Esophagus squamous epithelium (tissue), 5 donors: ENCODE measurements around the gene ANKAR. TPM values are rescaled to one million over a fixed set of nuclear protein-coding genes. Genes with fewer than 3 reads are reported as not detected.
"Not testable (repeated sequence)": the region's sequence is repeated elsewhere in the genome, so short reads cannot be mapped to it uniquely, and the experiment has no call there.

ENCODE experiments used
- DNase-seq: peaks from one replicate; lab custom pipeline; 2025; lab: John Stamatoyannopoulos, UW
- H3K27ac ChIP-seq, 4 donors: fragments of 200-600 bp; sonication (generic); one replicate each; pipeline ENCODE4 v1.5.1; 2016 to 2019; ENCODE audit warnings: mild to moderate bottlenecking in 1 of 4
- H3K27me3 ChIP-seq, 4 donors: fragments of 200-600 bp; sonication (generic); 1 replicate in 3 of 4; 2 replicates in 1 of 4; pipeline versions ENCODE4 v1.5.1 to v1.6.0; 2017 to 2021; ENCODE audit warnings: antibody characterized with exemption in 1 of 4
- H3K36me3 ChIP-seq, 3 donors: fragments of 200-600 bp; sonication (generic); one replicate each; pipeline ENCODE4 v1.5.1; 2016 to 2019
- H3K4me1 ChIP-seq, 3 donors: fragments of 200-600 bp; sonication (generic); one replicate each; pipeline ENCODE4 v1.5.1; 2017 to 2019
- H3K4me3 ChIP-seq, 4 donors: fragments of 200-600 bp; sonication (generic); 1 replicate in 3 of 4; 2 replicates in 1 of 4; pipeline ENCODE4 v1.5.1; 2016 to 2019; ENCODE audit warnings: mild to moderate bottlenecking in 2 of 4, moderate library complexity in 1 of 4
- H3K9me3 ChIP-seq, 3 donors: fragments of 200-600 bp; sonication (generic); one replicate each; pipeline ENCODE4 v1.5.1; 2016 to 2019
- CTCF ChIP-seq, 6 experiments: fragments of 450-650 bp in 4 of 6; fragments of 200-600 bp in 2 of 6; sonication (generic) in 2 of 6; IDR thresholded peaks; one replicate each; pipeline ENCODE4 v1.5.1; 2016 to 2019; ENCODE audit warnings: antibody characterized with exemption in 6 of 6, mild to moderate bottlenecking in 4 of 6, moderate library complexity in 4 of 6
- POLR2A ChIP-seq, 4 donors: fragments of 450-650 bp; IDR thresholded peaks; one replicate each; pipeline ENCODE4 v1.6.1; 2017; ENCODE audit warnings: antibody characterized with exemption in 4 of 4, mild to moderate bottlenecking in 4 of 4, moderate library complexity in 3 of 4
- WGBS, 2 donors: methylation state at CpG; one replicate each; pipeline ENCODE4 v1.1.5; 2018; 5-methylcytosine and 5-hydroxymethylcytosine counted together
- intact Hi-C: fragments of 100-400 bp; cut with DNase I; formaldehyde crosslinking; loops from one replicate; pipeline ENCODE4 v1.15.0; 2022
- total RNA-seq, 4 donors: library from RNA; depleted of rRNA; stranded (reverse); fragments of >200 nt; gene quantifications; one replicate each; pipeline ENCODE4 v1.1.0, GENCODE V29; 2016
- donor health status: DM: yes; HTN: yes; CAD: no.

Gene ANKAR
- total RNA-seq, 4 donors from 2014 or later: 1.4 to 10.7 (median 1.9) TPM

GRCh38 chr2:189700681-189701080 is 26.2 kb downstream of the ANKAR start:
- no peak overlapping the region for H3K27ac ChIP-seq
- no peaks in the 10 kb centered on the region for H3K4me1 ChIP-seq
- no peak overlapping the region for H3K4me3 ChIP-seq
- no peaks in the 10 kb centered on the region for H3K27me3 ChIP-seq
- H3K36me3 ChIP-seq: peaks cover 0 to 8% (median 0%) of the 10 kb centered on the region in 3 donors
- 45 to 50% methylated on average over 2 of the region's 2 CpGs for WGBS, 2 donors
- TF ChIP-seq POLR2A (IDR thresholded peaks at IDR 0.05): no peak
- no peak for TF ChIP-seq CTCF (IDR thresholded peaks at IDR 0.05)
- intact Hi-C loops: no loop called here
- H3K9me3 ChIP-seq: no peaks in the 10 kb centered on the region
- no peak for DNase-seq

GRCh38 chr2:189702071-189702470 is 27.6 kb downstream of the ANKAR start:
- TF ChIP-seq CTCF (IDR thresholded peaks at IDR 0.05): no peak
- TF ChIP-seq POLR2A (IDR thresholded peaks at IDR 0.05): no peak
- no peak overlapping the region for H3K27ac ChIP-seq
- H3K9me3 ChIP-seq: no peaks in the 10 kb centered on the region
- intact Hi-C loops: no loop called here
- DNase-seq: no peak
- H3K4me3 ChIP-seq: no peak overlapping the region
- peaks cover 0 to 14% (median 0%) of the 10 kb centered on the region in 3 donors for H3K36me3 ChIP-seq
- no peaks in the 10 kb centered on the region for H3K27me3 ChIP-seq
- H3K4me1 ChIP-seq: no peaks in the 10 kb centered on the region

GRCh38 chr2:189709501-189710221 is 35.2 kb downstream of the ANKAR start:
- intact Hi-C loops: no loop called here
- no peak overlapping the region for H3K4me3 ChIP-seq
- DNase-seq: no peak
- H3K4me1 ChIP-seq: no peaks in the 10 kb centered on the region
- peaks cover 0 to 29% (median 0%) of the 10 kb centered on the region in 3 donors for H3K36me3 ChIP-seq
- H3K27me3 ChIP-seq: no peaks in the 10 kb centered on the region
- no peak overlapping the region for H3K27ac ChIP-seq
- TF ChIP-seq POLR2A (IDR thresholded peaks at IDR 0.05): no peak
- TF ChIP-seq CTCF (IDR thresholded peaks at IDR 0.05): no peak
- H3K9me3 ChIP-seq: no peaks in the 10 kb centered on the region
- 85 to 87% methylated on average over 5 of the region's 5 CpGs for WGBS, 2 donors

- H3K27ac ChIP-seq, H3K9me3 ChIP-seq, DNase-seq, H3K4me3 ChIP-seq, H3K36me3 ChIP-seq, intact Hi-C loops, H3K4me1 ChIP-seq, H3K27me3 ChIP-seq: not testable (repeated sequence)
- 85 to 89% methylated on average over 1 of the region's 1 CpG for WGBS, 2 donors
These were observed 43.1 kb downstream of the ANKAR start for GRCh38 chr2:189717593-189717992.

GRCh38 chr2:189719571-189719970 is 45.1 kb downstream of the ANKAR start:
- TF ChIP-seq POLR2A (IDR thresholded peaks at IDR 0.05) (no peak), CTCF (IDR thresholded peaks at IDR 0.05) (no peak)
- no peaks in the 10 kb centered on the region for H3K27me3 ChIP-seq
- no peaks in the 10 kb centered on the region for H3K4me1 ChIP-seq
- WGBS, 2 donors: 79 to 87% methylated on average over 4 of the region's 4 CpGs
- no peak overlapping the region for H3K27ac ChIP-seq
- no peaks in the 10 kb centered on the region for H3K36me3 ChIP-seq
- no peaks in the 10 kb centered on the region for H3K9me3 ChIP-seq
- no peak overlapping the region for H3K4me3 ChIP-seq
- no peak for DNase-seq
- intact Hi-C loops: no loop called here
